Activated CD4-positive, alpha-beta memory T cell treated with anti-CD3 and anti-CD28 coated beads for 36 hours (primary cell): ENCODE results near the gene WSB1. TPM values are rescaled to one million over a fixed set of nuclear protein-coding genes. Genes with fewer than 3 reads are reported as not detected.
"Not testable (repeated sequence)": the region's sequence is repeated elsewhere in the genome, so short reads cannot be mapped to it uniquely, and the experiment has no call there.

Experiments
- CTCF ChIA-PET: fragments of 350-600 bp; sonication (Branson Sonifier 250); formaldehyde crosslinking; loops from one replicate; lab custom pipeline; 2021; ENCODE audit warnings: antibody characterized with exemption, inconsistent platforms; lab: Charles Lee
- POLR2A ChIA-PET: fragments of 350-600 bp; sonication (Branson Sonifier 250); formaldehyde crosslinking; loops from one replicate; lab custom pipeline; 2021; ENCODE audit warnings: antibody characterized with exemption; lab: Charles Lee
- DNase-seq: peaks from one replicate; pipeline ENCODE4 v3.0.0-alpha.2; 2020
- H3K27ac Mint-ChIP-seq: one replicate; pipeline ENCODE4 v1.8.0; 2021; ENCODE audit warnings: mixed read lengths
- H3K27me3 Mint-ChIP-seq: one replicate; pipeline ENCODE4 v1.8.0; 2021; ENCODE audit warnings: mixed read lengths
- H3K36me3 Mint-ChIP-seq: one replicate; pipeline ENCODE4 v1.8.0; 2021; ENCODE audit warnings: mixed read lengths
- H3K4me1 Mint-ChIP-seq: one replicate; pipeline ENCODE4 v1.8.0; 2021; ENCODE audit warnings: low read depth, mixed read lengths
- H3K4me3 Mint-ChIP-seq: one replicate; pipeline ENCODE4 v1.8.0; 2021; ENCODE audit warnings: mild to moderate bottlenecking, mixed read lengths
- H3K9me3 Mint-ChIP-seq: one replicate; pipeline ENCODE4 v1.8.0; 2021; ENCODE audit warnings: mixed read lengths
- intact Hi-C: fragments of 100-400 bp; cut with micrococcal nuclease; formaldehyde crosslinking; loops from one replicate; pipeline ENCODE4 v1.15.1; 2023
- total RNA-seq, 2 experiments: library from RNA; stranded (reverse); gene quantifications; one replicate each; pipeline ENCODE4 v1.2.3, GENCODE V29; 2021

The WSB1 gene
- total RNA-seq, 2 experiments from 2014 or later, result 135 to 147 TPM

- CTCF ChIA-PET, result interaction anchor here (1.1 to 5.4 kb wide), 2 partner anchors 90 to 92 kb away, joined by 3 to 219 read pairs; no protein-coding TSS in a partner anchor
- H3K4me1 Mint-ChIP-seq, result peaks cover 18% of the 10 kb centered on the region
- H3K36me3 Mint-ChIP-seq, DNase-seq, H3K27me3 Mint-ChIP-seq, H3K4me3 Mint-ChIP-seq, H3K9me3 Mint-ChIP-seq, H3K27ac Mint-ChIP-seq, intact Hi-C loops, POLR2A ChIA-PET: not testable (repeated sequence)
These were observed 34.8 kb downstream of the WSB1 start for GRCh38 chr17:27328686-27329085.

GRCh38 chr17:27329146-27329805, 35.4 kb downstream of the WSB1 start:
- ChIA-PET CTCF (interaction anchor here (5.4 kb wide), 1 partner anchor 91 kb away, joined by 219 read pairs; no protein-coding TSS in a partner anchor), POLR2A (no interaction called here)
- Mint-ChIP-seq H3K4me3 (no peak overlapping the region), H3K9me3 (no peaks in the 10 kb centered on the region), H3K4me1 (peaks cover 23% of the 10 kb centered on the region), H3K27me3 (no peaks in the 10 kb centered on the region), H3K36me3 (no peaks in the 10 kb centered on the region), H3K27ac (no peak overlapping the region)
- intact Hi-C loops, result no loop called here
- DNase-seq, result no peak

- intact Hi-C loops, result loop anchor here (1.0 to 2.0 kb wide), 4 partner anchors 21 to 93 kb away; partner anchors contain the start of gene WSB1
- CTCF ChIA-PET, result interaction anchor here (1.4 to 5.4 kb wide), 3 partner anchors 13 to 94 kb away, joined by 3 to 219 read pairs (median 13); no protein-coding TSS in a partner anchor
- H3K4me3 Mint-ChIP-seq, result peak overlapping the region; percentile 72
- H3K9me3 Mint-ChIP-seq, result no peaks in the 10 kb centered on the region
- POLR2A ChIA-PET, result no interaction called here
- DNase-seq, result no peak
- H3K27me3 Mint-ChIP-seq, result no peaks in the 10 kb centered on the region
- H3K27ac Mint-ChIP-seq, result peak overlapping the region; percentile 66
- no peaks in the 10 kb centered on the region for H3K36me3 Mint-ChIP-seq
- H3K4me1 Mint-ChIP-seq, result peaks cover 23% of the 10 kb centered on the region
These were observed 38.1 kb downstream of the WSB1 start for GRCh38 chr17:27332047-27332393.

- intact Hi-C loops, result loop anchor here (1.0 to 2.0 kb wide), 4 partner anchors 20 to 93 kb away; partner anchors contain the start of gene WSB1
- DNase-seq, result peak; percentile 95
- POLR2A ChIA-PET, result interaction anchor here (0.7 to 1.8 kb wide), 6 partner anchors 11 to 96 kb away, joined by 3 to 15 read pairs (median 8); partner anchors contain the start of gene WSB1
- Mint-ChIP-seq H3K27ac (peak overlapping the region; percentile 88), H3K4me3 (peak overlapping the region; percentile 72), H3K27me3 (no peaks in the 10 kb centered on the region), H3K9me3 (no peaks in the 10 kb centered on the region), H3K36me3 (no peaks in the 10 kb centered on the region), H3K4me1 (peaks cover 23% of the 10 kb centered on the region)
- CTCF ChIA-PET, result interaction anchor here (0.7 to 5.4 kb wide), 41 partner anchors 10 to 319 kb away, joined by 3 to 219 read pairs (median 4); partner anchors contain the start of gene WSB1
These were observed 38.8 kb downstream of the WSB1 start for GRCh38 chr17:27332485-27333409.

- no peaks in the 10 kb centered on the region for H3K27me3 Mint-ChIP-seq
- DNase-seq, result peak; percentile 55
- no peaks in the 10 kb centered on the region for H3K36me3 Mint-ChIP-seq
- peak overlapping the region; percentile 72 for H3K4me3 Mint-ChIP-seq
- H3K27ac Mint-ChIP-seq, result peak overlapping the region; percentile 88
- ChIA-PET CTCF (interaction anchor here (0.7 to 5.4 kb wide), 40 partner anchors 9 to 426 kb away, joined by 3 to 219 read pairs (median 4); partner anchors contain the start of gene WSB1), POLR2A (interaction anchor here (0.6 to 1.8 kb wide), 6 partner anchors 10 to 97 kb away, joined by 3 to 15 read pairs (median 8); partner anchors contain the start of gene WSB1)
- intact Hi-C loops, result loop anchor here (2.0 kb wide), 1 partner anchor 19 kb away; no protein-coding TSS in a partner anchor
- H3K4me1 Mint-ChIP-seq, result peaks cover 23% of the 10 kb centered on the region
- no peaks in the 10 kb centered on the region for H3K9me3 Mint-ChIP-seq
These were observed 39.6 kb downstream of the WSB1 start for GRCh38 chr17:27333410-27333980.

GRCh38 chr17:27336184-27336583, 42.3 kb downstream of the WSB1 start:
- H3K36me3 Mint-ChIP-seq, result no peaks in the 10 kb centered on the region
- no peak overlapping the region for H3K27ac Mint-ChIP-seq
- POLR2A ChIA-PET, result interaction anchor here (1.1 kb wide), 1 partner anchor 43 kb away, joined by 3 read pairs; the partner anchor contains the start of gene WSB1
- H3K4me1 Mint-ChIP-seq, result peaks cover 27% of the 10 kb centered on the region
- CTCF ChIA-PET, result interaction anchor here (0.7 to 3.0 kb wide), 5 partner anchors 9 to 100 kb away, joined by 3 to 16 read pairs (median 3); no protein-coding TSS in a partner anchor
- no peak overlapping the region for H3K4me3 Mint-ChIP-seq
- H3K9me3 Mint-ChIP-seq, result no peaks in the 10 kb centered on the region
- DNase-seq, result no peak
- intact Hi-C loops, result no loop called here
- no peaks in the 10 kb centered on the region for H3K27me3 Mint-ChIP-seq

GRCh38 chr17:27338536-27338985, 44.6 kb downstream of the WSB1 start:
- ChIA-PET POLR2A (no interaction called here), CTCF (interaction anchor here (0.7 kb wide), 1 partner anchor 103 kb away, joined by 3 read pairs; no protein-coding TSS in a partner anchor)
- no peaks in the 10 kb centered on the region for H3K27me3 Mint-ChIP-seq
- peaks cover 10% of the 10 kb centered on the region for H3K4me1 Mint-ChIP-seq
- intact Hi-C loops, result no loop called here
- H3K4me3 Mint-ChIP-seq, result no peak overlapping the region
- no peaks in the 10 kb centered on the region for H3K9me3 Mint-ChIP-seq
- no peak overlapping the region for H3K27ac Mint-ChIP-seq
- no peak for DNase-seq
- H3K36me3 Mint-ChIP-seq, result no peaks in the 10 kb centered on the region

- Mint-ChIP-seq H3K27me3 (peaks cover 2% of the 10 kb centered on the region), H3K4me3 (no peak overlapping the region), H3K27ac (no peak overlapping the region), H3K4me1 (peaks cover 4% of the 10 kb centered on the region), H3K36me3 (no peaks in the 10 kb centered on the region), H3K9me3 (no peaks in the 10 kb centered on the region)
- ChIA-PET CTCF (interaction anchor here (0.7 kb wide), 1 partner anchor 104 kb away, joined by 3 read pairs; no protein-coding TSS in a partner anchor), POLR2A (no interaction called here)
- no peak for DNase-seq
- intact Hi-C loops, result no loop called here
These were observed 45.4 kb downstream of the WSB1 start for GRCh38 chr17:27339198-27339835.

- intact Hi-C loops, result no loop called here
- Mint-ChIP-seq H3K27ac (no peak overlapping the region), H3K9me3 (no peaks in the 10 kb centered on the region), H3K4me1 (peaks cover 4% of the 10 kb centered on the region), H3K4me3 (no peak overlapping the region), H3K27me3 (peaks cover 2% of the 10 kb centered on the region), H3K36me3 (no peaks in the 10 kb centered on the region)
- CTCF ChIA-PET, result interaction anchor here (1.0 to 1.2 kb wide), 2 partner anchors 103 to 260 kb away, joined by 3 to 4 read pairs; no protein-coding TSS in a partner anchor
- peak; percentile 65 for DNase-seq
- POLR2A ChIA-PET, result no interaction called here
These were observed 46.1 kb downstream of the WSB1 start for GRCh38 chr17:27339836-27340550.

GRCh38 chr17:27340575-27340974, 46.7 kb downstream of the WSB1 start:
- intact Hi-C loops, result no loop called here
- Mint-ChIP-seq H3K4me3 (no peak overlapping the region), H3K27ac (no peak overlapping the region), H3K27me3 (peaks cover 2% of the 10 kb centered on the region), H3K9me3 (no peaks in the 10 kb centered on the region), H3K36me3 (no peaks in the 10 kb centered on the region), H3K4me1 (peaks cover 4% of the 10 kb centered on the region)
- CTCF ChIA-PET, result interaction anchor here (1.0 to 1.2 kb wide), 2 partner anchors 104 to 260 kb away, joined by 3 to 4 read pairs; no protein-coding TSS in a partner anchor
- POLR2A ChIA-PET, result no interaction called here
- no peak for DNase-seq
